ENCODE measurements around the gene MMP25. TPM values are rescaled to one million over a fixed set of nuclear protein-coding genes. Genes with fewer than 3 reads are reported as not detected.

Gene MMP25
- total RNA-seq, 2 experiments from 2014 or later = 49.3 to 60.4 TPM

DNA sequence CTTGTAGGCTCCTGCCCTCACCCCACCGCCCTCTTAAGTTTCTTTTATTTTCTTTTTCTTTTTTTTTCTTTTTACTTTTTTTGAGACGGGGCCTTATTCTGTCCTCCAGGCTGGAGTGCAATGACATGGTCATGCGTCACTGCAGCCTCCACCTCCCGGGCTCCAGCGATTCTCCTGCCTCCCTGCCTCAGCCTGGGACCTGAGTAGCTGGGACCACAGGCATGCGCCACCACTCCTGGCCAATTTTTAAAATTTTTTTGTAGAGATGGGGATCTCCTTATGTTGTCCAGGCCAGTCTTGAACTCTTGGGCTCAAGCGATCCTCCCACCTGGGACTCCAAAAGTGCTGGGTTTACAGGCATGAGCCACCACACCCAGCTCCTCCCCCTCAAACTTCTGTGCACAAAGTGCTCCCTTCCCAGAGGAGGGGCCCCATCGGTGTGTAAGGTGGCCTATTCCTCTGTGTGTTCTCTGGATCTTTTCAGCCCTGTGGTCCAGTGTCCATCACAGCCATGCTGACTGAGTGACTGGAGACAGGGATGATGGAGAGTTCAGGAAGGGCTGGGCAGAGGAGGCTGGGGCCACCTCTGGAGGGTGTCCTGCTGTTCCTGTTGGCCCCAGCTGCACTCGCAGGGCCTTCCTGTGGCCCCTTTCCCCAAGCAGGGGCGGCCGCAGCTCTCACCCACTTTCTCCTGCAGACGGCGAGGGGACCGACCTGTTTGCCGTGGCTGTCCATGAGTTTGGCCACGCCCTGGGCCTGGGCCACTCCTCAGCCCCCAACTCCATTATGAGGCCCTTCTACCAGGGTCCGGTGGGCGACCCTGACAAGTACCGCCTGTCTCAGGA, 10.2 kb downstream of the MMP25 start:
- DNase-seq (no peak), ATAC-seq (ENCODE audit: low read depth) (no peak)
- POLR2A ChIA-PET = interaction anchor here (0.6 to 6.5 kb wide), 12 partner anchors 10 to 102 kb away, joined by 3 to 131 read pairs (median 4); partner anchors contain the start of genes IL32, MMP25 and TNFRSF12A
- Mint-ChIP-seq H3K27ac (peak overlapping the region; percentile 94), H3K9me3 (no peaks in the 10 kb centered on the region), H3K4me3 (peak overlapping the region; percentile 93), H3K27me3 (no peaks in the 10 kb centered on the region), H3K36me3 (peaks cover 47% of the 10 kb centered on the region), H3K4me1 (peaks cover 60% of the 10 kb centered on the region)

DNA sequence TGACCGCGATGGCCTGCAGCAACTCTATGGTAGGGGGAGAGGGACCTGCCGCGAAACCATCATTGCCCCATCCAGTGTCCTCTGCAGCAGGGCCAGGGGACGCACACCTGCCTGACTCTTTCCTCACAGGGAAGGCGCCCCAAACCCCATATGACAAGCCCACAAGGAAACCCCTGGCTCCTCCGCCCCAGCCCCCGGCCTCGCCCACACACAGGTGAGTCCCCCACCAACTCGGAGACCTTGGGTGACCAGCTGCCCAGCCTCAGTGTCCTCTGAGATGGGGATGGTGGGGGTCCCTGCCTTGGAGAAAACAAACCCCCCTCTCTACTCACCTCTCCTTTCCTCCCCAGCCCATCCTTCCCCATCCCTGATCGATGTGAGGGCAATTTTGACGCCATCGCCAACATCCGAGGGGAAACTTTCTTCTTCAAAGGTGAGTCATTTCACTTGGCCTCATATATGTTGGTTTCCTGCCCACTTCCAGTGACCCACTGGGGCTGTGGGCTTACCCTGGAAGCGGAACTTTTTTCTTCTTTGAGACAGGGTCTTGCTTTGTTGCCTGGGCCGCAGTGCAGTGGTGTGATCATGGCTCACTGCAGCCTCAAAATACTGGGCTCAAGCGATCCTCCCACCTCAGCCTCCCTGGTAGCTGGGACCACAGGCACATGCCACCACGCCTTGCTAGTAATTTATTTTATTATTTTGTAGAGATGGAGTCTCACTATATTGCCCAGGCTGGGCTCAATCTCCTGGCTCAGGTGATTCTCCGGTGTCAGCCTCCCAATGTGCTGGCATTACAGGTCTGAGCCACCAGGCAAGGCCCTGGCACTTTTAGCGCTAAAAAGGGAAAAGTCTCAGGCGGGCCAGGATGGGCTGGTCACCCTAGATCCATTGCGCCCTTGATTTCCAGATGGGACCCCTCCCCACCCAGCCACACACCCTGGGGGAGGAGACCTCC, 11.1 kb downstream of the MMP25 start:
- H3K4me3 Mint-ChIP-seq = peak overlapping the region; percentile 93
- POLR2A ChIA-PET = interaction anchor here (0.6 to 6.5 kb wide), 15 partner anchors 10 to 77 kb away, joined by 3 to 131 read pairs (median 4); partner anchors contain the start of genes IL32, MMP25 and ZNF213
- DNase-seq (no peak), ATAC-seq (ENCODE audit: low read depth) (no peak)
- no peaks in the 10 kb centered on the region for H3K9me3 Mint-ChIP-seq
- peaks cover 56% of the 10 kb centered on the region for H3K4me1 Mint-ChIP-seq
- H3K36me3 Mint-ChIP-seq = peaks cover 40% of the 10 kb centered on the region
- H3K27me3 Mint-ChIP-seq = no peaks in the 10 kb centered on the region
- peak overlapping the region; percentile 94 for H3K27ac Mint-ChIP-seq

DNA sequence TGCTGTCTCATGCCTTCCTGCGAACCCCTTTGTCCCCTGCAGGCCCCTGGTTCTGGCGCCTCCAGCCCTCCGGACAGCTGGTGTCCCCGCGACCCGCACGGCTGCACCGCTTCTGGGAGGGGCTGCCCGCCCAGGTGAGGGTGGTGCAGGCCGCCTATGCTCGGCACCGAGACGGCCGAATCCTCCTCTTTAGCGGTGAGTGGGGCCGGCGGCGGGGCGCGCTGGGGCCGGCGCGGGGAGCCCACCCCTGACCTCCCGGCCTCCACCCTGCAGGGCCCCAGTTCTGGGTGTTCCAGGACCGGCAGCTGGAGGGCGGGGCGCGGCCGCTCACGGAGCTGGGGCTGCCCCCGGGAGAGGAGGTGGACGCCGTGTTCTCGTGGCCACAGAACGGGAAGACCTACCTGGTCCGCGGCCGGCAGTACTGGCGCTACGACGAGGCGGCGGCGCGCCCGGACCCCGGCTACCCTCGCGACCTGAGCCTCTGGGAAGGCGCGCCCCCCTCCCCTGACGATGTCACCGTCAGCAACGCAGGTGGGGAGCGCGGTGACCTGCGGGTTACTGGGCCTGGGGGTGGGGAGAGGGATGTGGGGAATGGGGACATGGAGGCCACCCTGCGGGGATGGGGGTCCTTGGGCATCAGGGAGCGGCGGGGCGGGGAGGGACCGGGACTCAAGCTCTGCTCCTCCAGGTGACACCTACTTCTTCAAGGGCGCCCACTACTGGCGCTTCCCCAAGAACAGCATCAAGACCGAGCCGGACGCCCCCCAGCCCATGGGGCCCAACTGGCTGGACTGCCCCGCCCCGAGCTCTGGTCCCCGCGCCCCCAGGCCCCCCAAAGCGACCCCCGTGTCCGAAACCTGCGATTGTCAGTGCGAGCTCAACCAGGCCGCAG, 12.0 kb downstream of the MMP25 start:
- Mint-ChIP-seq H3K36me3 (peaks cover 42% of the 10 kb centered on the region), H3K4me1 (peaks cover 59% of the 10 kb centered on the region), H3K27me3 (no peaks in the 10 kb centered on the region), H3K9me3 (no peaks in the 10 kb centered on the region), H3K4me3 (peak overlapping the region; percentile 93), H3K27ac (peak overlapping the region; percentile 94)
- ATAC-seq (ENCODE audit: low read depth) (peak; percentile 41), DNase-seq (peak; percentile 77)
- POLR2A ChIA-PET = interaction anchor here (0.6 to 6.5 kb wide), 22 partner anchors 9 to 100 kb away, joined by 3 to 131 read pairs (median 6); partner anchors contain the start of genes HCFC1R1, IL32, MMP25 and THOC6

DNA sequence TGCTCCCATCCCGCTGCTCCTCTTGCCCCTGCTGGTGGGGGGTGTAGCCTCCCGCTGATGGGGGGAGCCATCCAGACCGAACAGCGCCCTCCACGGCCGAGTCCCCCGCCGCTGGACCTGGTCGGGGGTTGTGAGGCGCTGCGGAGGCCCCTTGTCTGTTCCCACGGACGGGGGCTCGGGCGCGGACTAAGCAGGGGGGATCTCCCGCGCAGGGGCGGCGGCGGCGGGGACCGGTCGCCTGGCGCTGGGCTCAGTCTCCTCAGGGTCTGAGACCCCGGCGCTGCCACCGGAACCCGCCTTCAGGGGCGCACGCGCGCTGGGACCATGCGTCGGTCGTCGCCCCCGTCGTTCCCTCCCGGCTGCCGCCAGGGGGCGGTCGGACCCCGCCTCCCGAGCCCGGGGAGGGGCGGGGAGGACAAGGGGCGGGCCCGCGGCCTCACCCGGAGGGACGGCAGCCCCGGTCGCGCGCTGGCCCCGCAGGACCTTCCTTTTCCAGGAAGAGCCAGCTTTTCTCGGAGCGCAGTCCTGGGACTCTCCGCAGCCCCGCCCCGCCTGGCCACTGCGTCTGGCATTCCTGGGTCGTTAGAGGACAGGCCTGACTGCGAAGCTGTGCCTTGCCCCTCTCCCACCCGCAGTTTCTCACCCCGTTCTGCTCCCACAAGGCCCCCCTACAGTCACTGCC, 12.8 kb downstream of the MMP25 start:
- Mint-ChIP-seq H3K4me3 (peak overlapping the region; percentile 93), H3K4me1 (peaks cover 57% of the 10 kb centered on the region), H3K36me3 (peaks cover 37% of the 10 kb centered on the region), H3K27me3 (no peaks in the 10 kb centered on the region), H3K9me3 (no peaks in the 10 kb centered on the region), H3K27ac (peak overlapping the region; percentile 91)
- DNase-seq = peak; percentile 99
- POLR2A ChIA-PET = interaction anchor here (0.7 to 6.5 kb wide), 24 partner anchors 8 to 99 kb away, joined by 3 to 131 read pairs (median 6); partner anchors contain the start of genes HCFC1R1, IL32, MMP25 and THOC6
- peak; percentile 69 for ATAC-seq (ENCODE audit: low read depth)

DNA sequence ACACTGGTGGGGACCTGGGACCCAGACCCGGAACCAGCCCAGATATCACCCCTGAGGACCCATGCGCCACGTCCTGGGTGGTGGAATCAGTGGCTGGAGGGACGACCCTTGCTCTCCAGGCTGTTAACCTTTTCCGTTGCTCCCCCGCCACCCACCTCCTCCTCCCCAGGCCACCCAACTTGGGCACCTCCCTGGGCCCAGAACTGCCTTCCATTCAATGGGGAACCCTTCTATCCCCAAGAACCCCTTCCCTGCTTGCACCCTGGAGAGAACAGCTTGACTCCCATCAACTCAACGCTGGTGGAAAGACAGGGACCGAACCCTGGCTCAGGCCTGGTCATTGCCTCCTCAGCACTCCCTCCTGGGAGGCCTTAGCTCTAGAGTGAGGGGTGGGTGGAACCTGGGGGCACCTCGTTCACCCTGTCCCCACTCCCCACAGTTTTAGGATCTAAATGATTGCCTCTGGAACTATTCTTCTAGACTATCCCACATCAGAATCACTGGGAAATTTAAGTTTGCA, 13.4 kb downstream of the MMP25 start:
- Mint-ChIP-seq H3K36me3 (peaks cover 34% of the 10 kb centered on the region), H3K4me3 (peak overlapping the region; percentile 82), H3K27me3 (no peaks in the 10 kb centered on the region), H3K4me1 (peaks cover 57% of the 10 kb centered on the region), H3K9me3 (no peaks in the 10 kb centered on the region), H3K27ac (peak overlapping the region; percentile 89)
- POLR2A ChIA-PET = interaction anchor here (0.7 to 6.5 kb wide), 13 partner anchors 8 to 98 kb away, joined by 3 to 131 read pairs (median 7); partner anchors contain the start of genes IL32, MMP25 and ZNF213
- ATAC-seq (ENCODE audit: low read depth) (no peak), DNase-seq (no peak)

DNA sequence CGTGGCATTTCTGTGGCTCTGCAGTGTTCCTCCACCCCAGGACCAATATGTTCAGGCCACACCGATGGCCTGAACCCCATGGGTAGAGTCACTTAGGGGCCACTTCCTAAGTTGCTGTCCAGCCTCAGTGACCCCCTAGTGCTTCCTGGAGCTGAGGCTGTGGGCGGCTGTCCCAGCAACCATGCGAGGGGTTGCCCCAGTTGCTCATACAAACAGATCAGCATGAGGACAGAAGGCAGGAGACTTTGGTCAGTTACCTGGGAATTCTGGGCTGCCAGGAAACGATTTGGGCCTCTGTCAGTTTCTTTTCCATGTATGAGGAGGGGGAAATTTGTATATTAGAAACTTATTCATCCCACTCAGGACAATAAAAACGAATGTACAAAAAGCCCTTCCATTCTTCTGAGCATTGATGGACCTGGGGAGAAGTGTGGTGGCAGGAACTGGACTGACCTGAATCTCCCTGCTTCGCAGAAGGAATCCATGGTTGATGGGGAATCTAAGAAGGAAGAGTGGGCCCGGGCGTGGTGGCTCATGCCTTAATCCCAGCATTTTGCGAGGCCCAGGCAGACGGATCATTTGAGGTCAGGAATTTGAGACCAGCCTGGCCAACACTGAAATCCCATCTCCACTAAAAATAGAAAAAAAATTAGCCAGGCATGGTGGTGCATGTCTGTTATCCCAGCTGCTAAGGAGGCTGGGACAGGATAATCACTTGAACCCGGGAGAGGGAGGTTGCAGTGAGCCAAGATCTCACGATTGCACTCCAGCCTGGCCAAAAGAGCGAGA, 14.2 kb downstream of the MMP25 start:
- H3K4me1 Mint-ChIP-seq = peaks cover 53% of the 10 kb centered on the region

DNA sequence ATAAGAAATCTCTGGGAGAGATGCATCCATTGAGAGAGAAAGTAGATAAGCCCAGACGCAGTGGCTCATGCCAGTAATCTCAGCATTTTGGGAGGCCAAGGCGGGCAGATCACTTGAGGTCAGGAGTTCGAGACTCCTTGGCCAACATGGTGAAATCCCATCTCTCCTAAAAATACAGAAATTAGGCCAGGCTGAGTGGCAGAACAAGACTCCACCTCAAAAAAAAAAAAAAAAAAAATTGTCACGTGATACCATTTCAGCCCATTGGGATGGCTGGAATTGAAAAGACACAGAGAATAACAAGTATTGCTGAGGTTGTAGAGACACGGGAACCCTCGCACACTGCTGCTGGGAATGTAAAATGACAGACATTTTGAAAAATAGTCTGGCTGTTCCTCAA, 16.2 kb downstream of the MMP25 start:
- Mint-ChIP-seq H3K27me3 (no peaks in the 10 kb centered on the region), H3K27ac (no peak overlapping the region), H3K4me3 (no peak overlapping the region), H3K4me1 (peaks cover 39% of the 10 kb centered on the region), H3K36me3 (peaks cover 35% of the 10 kb centered on the region), H3K9me3 (no peaks in the 10 kb centered on the region)
- DNase-seq (no peak), ATAC-seq (ENCODE audit: low read depth) (no peak)
- POLR2A ChIA-PET = interaction anchor here (1.0 to 8.2 kb wide), 6 partner anchors 13 to 72 kb away, joined by 3 to 143 read pairs (median 32); partner anchors contain the start of gene ZNF213

More for the DNA sequence above, 14.2 kb downstream of the MMP25 start:
- Mint-ChIP-seq H3K4me3 (peak overlapping the region; percentile 82), H3K36me3 (peaks cover 32% of the 10 kb centered on the region), H3K27ac (peak overlapping the region; percentile 89), H3K27me3 (no peaks in the 10 kb centered on the region), H3K9me3 (no peaks in the 10 kb centered on the region)
- POLR2A ChIA-PET = interaction anchor here (1.1 to 6.5 kb wide), 10 partner anchors 7 to 79 kb away, joined by 3 to 131 read pairs (median 20); partner anchors contain the start of genes IL32 and MMP25
- no peak for DNase-seq
- no peak for ATAC-seq (ENCODE audit: low read depth)

DNA sequence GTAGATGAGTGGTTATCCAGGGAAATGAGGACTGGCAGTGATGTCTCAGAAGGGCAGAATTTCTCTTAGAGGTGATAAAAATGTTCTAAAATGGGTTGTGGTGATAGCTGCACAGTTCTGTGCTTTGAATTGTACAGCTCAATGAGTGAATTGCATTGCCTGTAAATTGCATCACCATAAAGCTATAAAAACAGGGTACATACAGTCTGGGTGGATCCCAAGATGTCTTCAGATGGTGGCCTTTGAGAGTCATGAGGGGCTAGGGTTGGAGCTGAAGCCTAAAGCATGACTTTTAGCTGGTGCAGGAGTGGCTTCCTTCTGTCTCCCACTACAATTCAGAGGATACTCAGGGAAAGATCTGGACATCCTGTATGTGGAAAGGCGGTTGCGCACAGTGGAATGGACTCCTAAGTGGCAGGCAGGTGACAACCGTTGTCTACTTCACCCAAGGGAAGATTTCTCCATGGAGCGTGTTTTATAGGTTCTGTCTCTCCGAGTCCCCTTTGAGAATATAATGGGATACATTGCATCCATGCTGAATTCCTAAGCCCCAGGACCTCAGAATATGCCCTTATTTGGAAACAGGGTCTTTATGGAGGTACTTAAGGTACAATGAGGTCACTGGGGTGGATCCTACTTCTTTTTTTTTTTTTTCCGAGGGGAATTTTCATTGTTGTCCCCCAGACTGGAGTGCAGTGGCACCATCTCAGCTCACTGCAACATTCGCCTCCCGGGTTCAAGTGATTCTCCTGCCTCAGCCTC, 17.4 kb downstream of the MMP25 start:
- DNase-seq (no peak), ATAC-seq (ENCODE audit: low read depth) (no peak)
- H3K4me1 Mint-ChIP-seq = peaks cover 42% of the 10 kb centered on the region
- peak overlapping the region; percentile 43 for H3K4me3 Mint-ChIP-seq
- H3K36me3 Mint-ChIP-seq = peaks cover 43% of the 10 kb centered on the region
- POLR2A ChIA-PET = interaction anchor here (1.0 to 8.7 kb wide), 7 partner anchors 6 to 71 kb away, joined by 3 to 143 read pairs (median 57); partner anchors contain the start of gene ZNF213
- H3K9me3 Mint-ChIP-seq = no peaks in the 10 kb centered on the region
- H3K27ac Mint-ChIP-seq = peak overlapping the region; percentile 79
- no peaks in the 10 kb centered on the region for H3K27me3 Mint-ChIP-seq

DNA sequence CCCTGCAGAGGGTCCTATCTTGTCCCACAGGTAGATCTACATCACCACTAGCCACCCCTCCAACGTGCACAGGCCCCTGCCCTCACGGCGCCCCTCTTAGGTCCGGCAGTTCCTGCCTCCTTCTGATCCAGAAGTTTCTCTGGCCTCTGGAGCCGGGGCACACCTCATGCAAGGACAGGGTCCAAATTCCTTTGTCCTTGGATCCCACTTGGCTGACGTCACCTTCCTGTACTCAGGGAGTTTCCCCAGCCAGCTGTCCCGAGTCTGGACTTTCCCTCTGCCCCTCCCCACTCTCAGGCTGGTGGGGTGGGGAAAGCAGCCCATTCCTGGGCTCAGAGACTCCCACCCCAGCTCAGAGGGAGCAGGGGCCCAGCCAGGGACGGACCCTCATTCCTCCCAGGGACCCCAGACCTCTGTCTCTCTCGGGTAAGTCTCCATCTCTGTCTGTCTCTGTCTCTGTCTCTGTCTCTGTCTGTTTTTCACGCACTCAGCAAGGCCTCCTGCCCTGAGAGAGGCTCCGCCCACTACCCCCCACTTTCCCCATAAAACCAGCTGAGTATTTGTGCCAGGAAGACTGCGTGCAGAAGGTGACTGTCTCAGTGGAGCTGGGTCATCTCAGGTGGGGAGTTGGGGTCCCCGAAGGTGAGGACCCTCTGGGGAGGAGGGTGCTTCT, 18.8 kb downstream of the MMP25 start, which contains the start of gene IL32:
Gene IL32, plus strand, starts transcription at position 572 of the 673 bp plus-strand sequence. CDS start 172 bp downstream, outside the sequence.
- H3K4me1 Mint-ChIP-seq = peaks cover 46% of the 10 kb centered on the region

More for the DNA sequence above, 18.8 kb downstream of the MMP25 start, which contains the start of gene IL32:
- Mint-ChIP-seq H3K36me3 (peaks cover 54% of the 10 kb centered on the region), H3K27ac (peak within 1 kb of the TSS; percentile 98), H3K27me3 (no peaks in the 10 kb centered on the region), H3K4me3 (peak within 1 kb of the TSS; percentile 98), H3K9me3 (no peaks in the 10 kb centered on the region)
- POLR2A ChIA-PET = interaction anchor here (1.0 to 8.7 kb wide), 17 partner anchors 8 to 85 kb away, joined by 3 to 143 read pairs (median 11); partner anchors contain the start of genes ZNF213 and ZSCAN10
- ATAC-seq (ENCODE audit: low read depth) = peak; percentile 59
- DNase-seq = peak; percentile 77
